ENCODE results near the gene SPP2. TPM values are rescaled to one million over a fixed set of nuclear protein-coding genes. Genes with fewer than 3 reads are reported as not detected.

The SPP2 gene
- total and polyA plus RNA-seq, 2 of the 8 experiments (the other 6 are each of a cell fraction or from before 2014, with no cell fraction given), result not detected

DNA sequence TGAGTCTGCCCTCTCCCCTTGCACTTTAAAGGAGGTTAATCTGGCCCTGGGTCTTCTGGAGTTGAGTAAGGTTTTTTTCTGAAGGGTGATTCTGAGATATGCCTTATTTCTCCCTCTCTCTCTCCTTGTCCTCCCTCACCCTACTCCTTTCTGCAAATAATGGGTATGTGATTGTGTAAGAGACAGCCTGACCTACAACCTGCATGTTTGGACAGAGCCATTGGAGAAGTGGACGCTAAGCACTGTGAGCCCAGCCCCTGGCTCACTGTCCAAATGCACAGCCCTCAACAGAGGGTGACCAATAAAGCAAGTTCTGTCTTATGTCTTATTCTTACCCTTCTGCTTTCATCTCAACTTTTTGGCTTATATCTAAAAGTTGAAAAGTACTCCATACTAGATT is 71.5 kb downstream of the SPP2 start (continued):
- TF ChIP-seq KDM1A (IDR thresholded peaks at IDR 0.05; ENCODE audit: borderline replicate concordance, low read length), result no peak
- no peak for TF ChIP-seq GABPA (IDR thresholded peaks at IDR 0.05; ENCODE audit: borderline replicate concordance, insufficient read depth, low read length)
- no peak for TF ChIP-seq CREB1 (IDR thresholded peaks at IDR 0.05)
- no peak for TF ChIP-seq MAFK (IDR thresholded peaks at IDR 0.05; ENCODE audit: low read depth, low read length)
- TF ChIP-seq, protein P1, sequence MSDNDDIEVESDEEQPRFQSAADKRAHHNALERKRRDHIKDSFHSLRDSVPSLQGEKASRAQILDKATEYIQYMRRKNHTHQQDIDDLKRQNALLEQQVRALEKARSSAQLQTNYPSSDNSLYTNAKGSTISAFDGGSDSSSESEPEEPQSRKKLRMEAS (IDR thresholded peaks at IDR 0.05), result no peak
- TF ChIP-seq KDM4A (IDR thresholded peaks at IDR 0.05; ENCODE audit: low read depth, low read length, severe bottlenecking), result no peak

Data from H1 (cell line).